Measurements from ENCODE around the gene KCNIP1. TPM values are rescaled to one million over a fixed set of nuclear protein-coding genes. Genes with fewer than 3 reads are reported as not detected.

KCNIP1 gene
- total and polyA plus RNA-seq, 9 of the 15 experiments (the other 6 are each of a cell fraction or from before 2014, with no cell fraction given): not detected

DNA sequence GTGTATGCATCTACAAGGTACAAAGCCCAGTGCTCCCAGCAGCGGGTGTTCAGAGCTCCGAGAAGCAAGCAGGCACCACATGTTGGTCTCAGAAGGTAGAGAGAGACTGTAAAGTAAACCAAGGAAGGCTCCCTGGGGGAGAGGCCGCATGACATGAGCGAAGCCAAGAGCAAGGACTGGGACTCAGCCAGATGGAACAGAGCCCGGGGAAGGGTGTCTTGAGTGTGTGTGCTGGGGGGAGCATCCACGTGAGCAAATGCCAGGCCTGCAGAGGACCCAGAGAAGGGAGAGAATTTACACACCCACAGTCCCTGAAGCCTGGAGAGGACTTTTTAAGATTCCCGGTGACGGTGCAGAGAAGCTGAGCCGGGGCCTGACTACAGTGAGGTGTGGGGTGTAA, 15.2 kb upstream of the KCNIP1 start:
- ChIA-PET CTCF (ENCODE audit: low intra/inter-chr PET ratio) (no interaction called here), POLR2A (no interaction called here)
- FAIRE-seq (no peak), DNase-seq (ENCODE audit: extremely low read depth in 1 of 4, low spot score in 3 of 4) (no peak), ATAC-seq (no peak)
- WGBS (ENCODE audit: insufficient coverage, low coverage, missing lambda C conversion rate): 0% methylated on average over 9 of the region's 9 CpGs
- Histone ChIP-seq H2AFZ (ENCODE audit: low read depth, low read length) (no peak overlapping the region), H3K4me2 (ENCODE audit: insufficient read depth, low read length) (no peak overlapping the region), H4K20me1 (replicated peaks; ENCODE audit: control insufficient read depth, insufficient read depth, low read length) (peaks cover 3% of the 10 kb centered on the region; the same call in 1 of the 2 replicates), H3K9me1 (ENCODE audit: control insufficient read depth, insufficient read depth, low read length) (no peaks in the 10 kb centered on the region), H3K9me3 (replicated peaks; ENCODE audit: control insufficient read depth, insufficient read depth, low read depth, low read length) (no peaks in the 10 kb centered on the region), H3K27ac (ENCODE audit: extremely low read depth, low read depth, low read length) (no peak overlapping the region), H3K9ac (ENCODE audit: insufficient read depth in 1 of 2, low read depth in 2 of 2, low read length in 2 of 2) (no peak overlapping the region), H3K36me3 (ENCODE audit: control insufficient read depth, insufficient read depth, low read length) (no peaks in the 10 kb centered on the region), H3K4me3 (no peak overlapping the region), H3K79me2 (ENCODE audit: control insufficient read depth, insufficient read depth, low read length) (no peaks in the 10 kb centered on the region), H3K4me1 (replicated peaks in 1 of 2; ENCODE audit: control insufficient read depth in 2 of 2, insufficient read depth in 2 of 2, low read length in 2 of 2) (no peaks in the 10 kb centered on the region), H3K27me3 (ENCODE audit: control insufficient read depth in 2 of 2, insufficient read depth in 2 of 2, low read length in 2 of 2) (peaks cover 0 to 18% of the 10 kb centered on the region in 2 experiments; a peak in 3 of 5 replicates)
- BruUV-seq (replicated peaks): no TSS peak
- in situ Hi-C loops (cut with MboI) (no loop called here), intact Hi-C loops (cut with micrococcal nuclease) (no loop called here)
- no peak for TF ChIP-seq SIN3B (IDR thresholded peaks at IDR 0.05; ENCODE audit: low read depth)
- no peak for TF ChIP-seq RHOXF2B (CRISPR knock-in tag; conservative IDR thresholded peaks at IDR 0.05)
- TF ChIP-seq ZNF778 (CRISPR knock-in tag; IDR thresholded peaks at IDR 0.05): no peak
- TF ChIP-seq, protein P1, sequence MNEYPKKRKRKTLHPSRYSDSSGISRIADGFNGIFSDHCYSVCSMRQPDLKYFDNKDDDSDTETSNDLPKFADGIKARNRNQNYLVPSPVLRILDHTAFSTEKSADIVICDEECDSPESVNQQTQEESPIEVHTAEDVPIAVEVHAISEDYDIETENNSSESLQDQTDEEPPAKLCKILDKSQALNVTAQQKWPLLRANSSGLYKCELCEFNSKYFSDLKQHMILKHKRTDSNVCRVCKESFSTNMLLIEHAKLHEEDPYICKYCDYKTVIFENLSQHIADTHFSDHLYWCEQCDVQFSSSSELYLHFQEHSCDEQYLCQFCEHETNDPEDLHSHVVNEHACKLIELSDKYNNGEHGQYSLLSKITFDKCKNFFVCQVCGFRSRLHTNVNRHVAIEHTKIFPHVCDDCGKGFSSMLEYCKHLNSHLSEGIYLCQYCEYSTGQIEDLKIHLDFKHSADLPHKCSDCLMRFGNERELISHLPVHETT (CRISPR knock-in tag; conservative IDR thresholded peaks at IDR 0.05 in 1 of 2, IDR thresholded peaks at IDR 0.05 in 1 of 2): no peak
- no peak for TF ChIP-seq BRF1 (IDR thresholded peaks at IDR 0.05; ENCODE audit: borderline replicate concordance, extremely low read depth, insufficient read length)
- no peak for TF ChIP-seq LCOR (CRISPR knock-in tag; IDR thresholded peaks at IDR 0.05)
- no peak for TF ChIP-seq BACH1 (tag; IDR thresholded peaks at IDR 0.05)
- no peak for TF ChIP-seq CREM (IDR thresholded peaks at IDR 0.05; ENCODE audit: low read depth)
- TF ChIP-seq, protein P2, sequence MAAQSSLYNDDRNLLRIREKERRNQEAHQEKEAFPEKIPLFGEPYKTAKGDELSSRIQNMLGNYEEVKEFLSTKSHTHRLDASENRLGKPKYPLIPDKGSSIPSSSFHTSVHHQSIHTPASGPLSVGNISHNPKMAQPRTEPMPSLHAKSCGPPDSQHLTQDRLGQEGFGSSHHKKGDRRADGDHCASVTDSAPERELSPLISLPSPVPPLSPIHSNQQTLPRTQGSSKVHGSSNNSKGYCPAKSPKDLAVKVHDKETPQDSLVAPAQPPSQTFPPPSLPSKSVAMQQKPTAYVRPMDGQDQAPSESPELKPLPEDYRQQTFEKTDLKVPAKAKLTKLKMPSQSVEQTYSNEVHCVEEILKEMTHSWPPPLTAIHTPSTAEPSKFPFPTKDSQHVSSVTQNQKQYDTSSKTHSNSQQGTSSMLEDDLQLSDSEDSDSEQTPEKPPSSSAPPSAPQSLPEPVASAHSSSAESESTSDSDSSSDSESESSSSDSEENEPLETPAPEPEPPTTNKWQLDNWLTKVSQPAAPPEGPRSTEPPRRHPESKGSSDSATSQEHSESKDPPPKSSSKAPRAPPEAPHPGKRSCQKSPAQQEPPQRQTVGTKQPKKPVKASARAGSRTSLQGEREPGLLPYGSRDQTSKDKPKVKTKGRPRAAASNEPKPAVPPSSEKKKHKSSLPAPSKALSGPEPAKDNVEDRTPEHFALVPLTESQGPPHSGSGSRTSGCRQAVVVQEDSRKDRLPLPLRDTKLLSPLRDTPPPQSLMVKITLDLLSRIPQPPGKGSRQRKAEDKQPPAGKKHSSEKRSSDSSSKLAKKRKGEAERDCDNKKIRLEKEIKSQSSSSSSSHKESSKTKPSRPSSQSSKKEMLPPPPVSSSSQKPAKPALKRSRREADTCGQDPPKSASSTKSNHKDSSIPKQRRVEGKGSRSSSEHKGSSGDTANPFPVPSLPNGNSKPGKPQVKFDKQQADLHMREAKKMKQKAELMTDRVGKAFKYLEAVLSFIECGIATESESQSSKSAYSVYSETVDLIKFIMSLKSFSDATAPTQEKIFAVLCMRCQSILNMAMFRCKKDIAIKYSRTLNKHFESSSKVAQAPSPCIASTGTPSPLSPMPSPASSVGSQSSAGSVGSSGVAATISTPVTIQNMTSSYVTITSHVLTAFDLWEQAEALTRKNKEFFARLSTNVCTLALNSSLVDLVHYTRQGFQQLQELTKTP (IDR thresholded peaks at IDR 0.05; ENCODE audit: low read depth in 1 of 2, partially characterized antibody in 2 of 2): no peak
- TF ChIP-seq ZNF766 (CRISPR knock-in tag; conservative IDR thresholded peaks at IDR 0.05): no peak
- TF ChIP-seq EGR1 (conservative IDR thresholded peaks at IDR 0.05): no peak
- TF ChIP-seq, protein P3, sequence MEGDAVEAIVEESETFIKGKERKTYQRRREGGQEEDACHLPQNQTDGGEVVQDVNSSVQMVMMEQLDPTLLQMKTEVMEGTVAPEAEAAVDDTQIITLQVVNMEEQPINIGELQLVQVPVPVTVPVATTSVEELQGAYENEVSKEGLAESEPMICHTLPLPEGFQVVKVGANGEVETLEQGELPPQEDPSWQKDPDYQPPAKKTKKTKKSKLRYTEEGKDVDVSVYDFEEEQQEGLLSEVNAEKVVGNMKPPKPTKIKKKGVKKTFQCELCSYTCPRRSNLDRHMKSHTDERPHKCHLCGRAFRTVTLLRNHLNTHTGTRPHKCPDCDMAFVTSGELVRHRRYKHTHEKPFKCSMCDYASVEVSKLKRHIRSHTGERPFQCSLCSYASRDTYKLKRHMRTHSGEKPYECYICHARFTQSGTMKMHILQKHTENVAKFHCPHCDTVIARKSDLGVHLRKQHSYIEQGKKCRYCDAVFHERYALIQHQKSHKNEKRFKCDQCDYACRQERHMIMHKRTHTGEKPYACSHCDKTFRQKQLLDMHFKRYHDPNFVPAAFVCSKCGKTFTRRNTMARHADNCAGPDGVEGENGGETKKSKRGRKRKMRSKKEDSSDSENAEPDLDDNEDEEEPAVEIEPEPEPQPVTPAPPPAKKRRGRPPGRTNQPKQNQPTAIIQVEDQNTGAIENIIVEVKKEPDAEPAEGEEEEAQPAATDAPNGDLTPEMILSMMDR (IDR thresholded peaks at IDR 0.05 in 2 of 3, conservative IDR thresholded peaks at IDR 0.05 in 1 of 3; ENCODE audit: insufficient read depth in 2 of 3, low read depth in 1 of 3, low read length in 3 of 3): no peak
- no peak for TF ChIP-seq ZNF717 (CRISPR knock-in tag; IDR thresholded peaks at IDR 0.05)
